ENCODE measurements around the gene C16orf92. TPM values are rescaled to one million over a fixed set of nuclear protein-coding genes. Genes with fewer than 3 reads are reported as not detected.

C16orf92 gene, protein sequence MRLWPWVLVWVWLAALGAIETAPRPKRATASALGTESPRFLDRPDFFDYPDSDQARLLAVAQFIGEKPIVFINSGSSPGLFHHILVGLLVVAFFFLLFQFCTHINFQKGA
- total RNA-seq, result not detected
- not detected for total RNA-seq (2013)

DNA sequence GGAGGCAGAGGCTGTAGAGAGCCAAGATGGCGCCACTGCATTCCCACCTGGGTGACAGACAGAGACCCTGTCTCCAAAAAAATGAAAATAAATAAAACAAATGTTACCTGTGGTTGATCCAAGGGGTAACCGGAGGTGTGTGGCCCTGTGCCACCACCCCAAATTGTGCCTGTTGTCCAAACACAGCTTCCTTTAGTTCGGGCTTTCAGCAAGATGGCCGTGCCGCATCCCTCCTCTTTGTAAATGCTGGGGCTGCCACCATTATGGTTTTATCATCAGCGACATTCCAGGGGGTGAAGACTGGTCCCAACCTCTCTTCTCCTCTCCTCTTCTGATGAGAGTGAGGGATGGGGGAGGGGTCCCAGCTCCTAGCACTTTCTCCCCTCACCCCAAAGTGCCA, at the start of gene C16orf92:
Gene C16orf92 (plus strand): TSS at position 312 of the 400 bp plus-strand sequence. CDS start 143 bp downstream, outside the sequence.
- ATAC-seq (no peak), DNase-seq (no peak)
- H3K4me3 Mint-ChIP-seq, result peak within 1 kb of the TSS; percentile 2
- Histone ChIP-seq H3K27me3 (ENCODE audit: control insufficient read depth, insufficient read depth, low read length) (no peaks in the 10 kb centered on the region), H3K27ac (ENCODE audit: low read length) (no peak within 1 kb of the TSS), H3K9me3 (ENCODE audit: control insufficient read depth, insufficient read depth, low read length) (no peaks in the 10 kb centered on the region), H3K4me3 (ENCODE audit: low read length) (no peak within 1 kb of the TSS), H3K36me3 (ENCODE audit: control insufficient read depth, insufficient read depth, low read length) (no peaks in the 10 kb centered on the region), H3K4me1 (ENCODE audit: control insufficient read depth, insufficient read depth, low read length) (peaks cover 12% of the 10 kb centered on the region)
- H3K36me3 Mint-ChIP-seq, result no peaks in the 10 kb centered on the region
- no peak within 1 kb of the TSS for H3K27ac Mint-ChIP-seq
- intact Hi-C loops (cut with micrococcal nuclease), result no loop called here
- peaks cover 8 to 18% of the 10 kb centered on the region in 2 donors for H3K4me1 Mint-ChIP-seq
- 88% methylated on average over 5 of the region's 6 CpGs for WGBS (ENCODE audit: insufficient coverage)
- H3K27me3 Mint-ChIP-seq (ENCODE audit: low read depth in 2 of 2), result peaks cover 14 to 20% of the 10 kb centered on the region in 2 donors
- TF ChIP-seq, protein P1, sequence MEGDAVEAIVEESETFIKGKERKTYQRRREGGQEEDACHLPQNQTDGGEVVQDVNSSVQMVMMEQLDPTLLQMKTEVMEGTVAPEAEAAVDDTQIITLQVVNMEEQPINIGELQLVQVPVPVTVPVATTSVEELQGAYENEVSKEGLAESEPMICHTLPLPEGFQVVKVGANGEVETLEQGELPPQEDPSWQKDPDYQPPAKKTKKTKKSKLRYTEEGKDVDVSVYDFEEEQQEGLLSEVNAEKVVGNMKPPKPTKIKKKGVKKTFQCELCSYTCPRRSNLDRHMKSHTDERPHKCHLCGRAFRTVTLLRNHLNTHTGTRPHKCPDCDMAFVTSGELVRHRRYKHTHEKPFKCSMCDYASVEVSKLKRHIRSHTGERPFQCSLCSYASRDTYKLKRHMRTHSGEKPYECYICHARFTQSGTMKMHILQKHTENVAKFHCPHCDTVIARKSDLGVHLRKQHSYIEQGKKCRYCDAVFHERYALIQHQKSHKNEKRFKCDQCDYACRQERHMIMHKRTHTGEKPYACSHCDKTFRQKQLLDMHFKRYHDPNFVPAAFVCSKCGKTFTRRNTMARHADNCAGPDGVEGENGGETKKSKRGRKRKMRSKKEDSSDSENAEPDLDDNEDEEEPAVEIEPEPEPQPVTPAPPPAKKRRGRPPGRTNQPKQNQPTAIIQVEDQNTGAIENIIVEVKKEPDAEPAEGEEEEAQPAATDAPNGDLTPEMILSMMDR (IDR thresholded peaks at IDR 0.05), result no peak
- no peaks in the 10 kb centered on the region for H3K9me3 Mint-ChIP-seq

DNA sequence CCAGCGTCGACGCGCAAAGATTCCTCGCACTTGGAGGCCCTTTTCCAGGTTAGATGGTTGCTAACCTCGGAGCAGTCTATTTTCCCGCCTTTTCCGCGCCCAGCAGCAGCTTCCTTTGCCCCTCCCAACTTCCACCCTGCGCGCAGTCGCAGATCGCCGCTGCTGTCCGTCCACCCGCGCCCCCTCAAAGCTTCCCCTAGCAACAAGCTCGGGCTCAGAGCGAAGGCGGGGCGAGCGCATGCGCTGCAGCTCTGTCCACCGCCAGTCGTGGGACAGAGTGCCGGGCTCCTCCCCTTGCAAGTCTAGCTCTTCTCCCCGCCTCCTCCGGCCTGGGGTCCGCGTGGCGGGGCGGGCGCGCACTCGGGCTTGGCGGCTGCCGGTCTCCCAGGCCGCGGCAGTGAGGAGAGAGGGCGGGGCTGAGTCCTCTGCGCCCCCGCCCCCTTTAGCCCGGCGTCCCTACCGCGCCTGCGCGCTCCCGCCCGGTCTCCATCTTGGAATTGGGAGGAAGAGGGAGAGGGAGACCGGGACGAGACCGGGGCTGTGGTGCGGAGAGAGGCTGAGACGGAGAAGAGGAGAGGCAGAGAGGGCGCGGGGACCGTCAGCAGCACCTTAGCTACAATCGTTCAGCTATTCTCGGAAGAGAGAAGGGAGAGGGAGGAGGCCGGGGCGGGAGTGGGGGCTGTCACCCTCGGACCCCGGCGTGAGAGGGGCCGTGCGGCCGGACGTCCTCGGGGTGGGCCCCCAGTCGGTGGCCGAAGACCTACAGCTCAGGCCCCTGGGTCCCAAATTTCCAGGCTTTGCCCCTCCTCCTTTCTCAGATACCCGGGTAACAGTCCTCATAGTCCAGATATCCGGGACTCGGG, 49.4 kb upstream of the C16orf92 start, which contains the start of gene TAOK2:
Gene TAOK2 (plus strand): TSS at position 485 of the 863 bp plus-strand sequence. CDS start 3,905 bp downstream, outside the sequence.
- Histone ChIP-seq H3K27ac (ENCODE audit: low read length) (peak within 1 kb of the TSS; percentile 71), H3K36me3 (ENCODE audit: control insufficient read depth, insufficient read depth, low read length) (peaks cover 8% of the 10 kb centered on the region), H3K4me3 (ENCODE audit: low read length) (peak within 1 kb of the TSS; percentile 84), H3K4me1 (ENCODE audit: control insufficient read depth, insufficient read depth, low read length) (peaks cover 30% of the 10 kb centered on the region), H3K9me3 (ENCODE audit: control insufficient read depth, insufficient read depth, low read length) (no peaks in the 10 kb centered on the region), H3K27me3 (ENCODE audit: control insufficient read depth, insufficient read depth, low read length) (no peaks in the 10 kb centered on the region)
- TF ChIP-seq, protein P1 (IDR thresholded peaks at IDR 0.05), result no peak
- H3K36me3 Mint-ChIP-seq, result peaks cover 3% of the 10 kb centered on the region
- H3K9me3 Mint-ChIP-seq, result no peaks in the 10 kb centered on the region
- intact Hi-C loops (cut with micrococcal nuclease), result loop anchor here (1.0 to 5.0 kb wide), 4 partner anchors 12 to 166 kb away; partner anchors contain the start of genes INO80E, KCTD13 and MAZ
- peak; percentile 97 to 99 (median 97) for ATAC-seq
- peak; percentile 93 to 96 for DNase-seq
- peaks cover 28 to 52% of the 10 kb centered on the region in 2 donors for H3K4me1 Mint-ChIP-seq
- peak within 1 kb of the TSS; percentile 95 for H3K4me3 Mint-ChIP-seq
- WGBS (ENCODE audit: insufficient coverage), result 4% methylated on average over 75 of the region's 75 CpGs
- H3K27ac Mint-ChIP-seq, result peak within 1 kb of the TSS; percentile 64 to 96
- no peaks in the 10 kb centered on the region for H3K27me3 Mint-ChIP-seq (ENCODE audit: low read depth in 2 of 2)

DNA sequence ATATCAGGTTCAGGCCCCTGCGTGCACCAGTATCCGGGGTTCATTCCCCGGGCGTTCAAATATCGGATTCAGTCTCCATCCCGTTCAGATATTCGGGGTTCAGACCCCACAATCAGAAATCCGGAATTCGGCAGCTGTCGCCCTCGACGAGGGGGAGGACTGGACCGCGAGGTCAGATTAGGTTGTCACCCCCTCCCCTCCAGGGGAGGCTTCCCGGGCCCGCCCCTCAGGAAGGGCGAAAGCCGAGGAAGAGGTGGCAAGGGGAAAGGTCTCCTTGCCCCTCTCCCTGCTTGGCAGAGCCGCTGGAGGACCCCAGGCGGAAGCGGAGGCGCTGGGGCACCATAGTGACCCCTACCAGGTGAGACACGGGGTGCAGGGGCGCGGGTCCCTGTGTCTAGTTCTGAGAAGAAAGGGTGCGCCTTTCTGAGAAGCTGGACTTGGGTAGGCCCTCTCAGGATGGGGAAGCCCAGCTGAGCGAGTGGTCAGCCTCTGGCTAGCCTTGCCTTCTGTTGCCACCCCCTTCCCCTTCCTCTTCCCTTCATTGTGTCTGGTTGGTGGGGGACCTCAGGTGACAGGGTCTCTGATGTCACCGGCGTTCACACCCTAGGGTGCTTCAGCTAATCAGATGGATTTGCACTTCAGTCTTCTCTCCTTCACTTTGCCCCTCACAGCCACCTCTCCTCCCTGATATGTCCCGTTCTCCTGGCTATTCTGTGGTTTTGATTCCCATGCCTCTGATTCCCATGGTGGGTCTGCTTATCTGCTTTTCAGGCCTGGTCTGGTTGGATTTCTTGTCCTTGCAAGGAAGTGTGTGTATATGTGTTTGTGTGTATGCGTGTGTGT, 48.5 kb upstream of the C16orf92 start:
- Mint-ChIP-seq H3K36me3 (no peaks in the 10 kb centered on the region), H3K27me3 (ENCODE audit: low read depth in 2 of 2) (no peaks in the 10 kb centered on the region), H3K27ac (peak overlapping the region; percentile 64 to 96), H3K4me1 (peaks cover 26 to 52% of the 10 kb centered on the region in 2 donors), H3K4me3 (peak overlapping the region; percentile 95), H3K9me3 (no peaks in the 10 kb centered on the region)
- H3K27me3 ChIP-seq (ENCODE audit: control insufficient read depth, insufficient read depth, low read length), result no peaks in the 10 kb centered on the region
- TF ChIP-seq, protein P1 (IDR thresholded peaks at IDR 0.05), result no peak
- DNase-seq (peak in 1 of 2 donors; percentile 53), ATAC-seq (peak in 2 of 3 donors; percentile 7 to 9)
- H3K4me1 ChIP-seq (ENCODE audit: control insufficient read depth, insufficient read depth, low read length), result peaks cover 30% of the 10 kb centered on the region
- H3K36me3 ChIP-seq (ENCODE audit: control insufficient read depth, insufficient read depth, low read length), result peaks cover 16% of the 10 kb centered on the region
- H3K9me3 ChIP-seq (ENCODE audit: control insufficient read depth, insufficient read depth, low read length), result no peaks in the 10 kb centered on the region
- H3K4me3 ChIP-seq (ENCODE audit: low read length), result peak overlapping the region; percentile 84
- WGBS (ENCODE audit: insufficient coverage), result 2% methylated on average over 29 of the region's 31 CpGs
- intact Hi-C loops (cut with micrococcal nuclease), result loop anchor here (5.0 kb wide), 1 partner anchor 167 kb away; the partner anchor contains the start of gene MAZ
- peak overlapping the region; percentile 71 for H3K27ac ChIP-seq (ENCODE audit: low read length)
